ENCODE results near the gene CHCHD3.

DNA sequence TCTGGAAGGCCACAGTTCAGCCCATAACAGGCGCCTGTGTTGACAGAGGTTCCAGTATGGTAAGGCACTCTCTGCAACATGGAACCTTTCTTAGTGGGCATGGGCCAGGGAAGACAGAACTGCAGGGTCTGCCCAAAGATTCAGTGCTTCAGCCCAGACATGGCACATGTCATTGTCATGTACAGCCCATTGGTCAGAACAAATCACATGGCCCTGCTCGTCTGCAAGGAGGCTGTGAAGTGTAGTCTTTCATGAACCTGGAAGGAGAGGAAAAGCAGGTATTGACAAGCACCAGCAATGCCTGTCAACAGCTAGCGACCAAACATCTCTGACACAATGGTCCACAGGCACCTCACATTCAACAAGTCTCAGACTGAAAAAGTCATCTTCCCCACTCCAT is 30.4 kb upstream of the CHCHD3 start:
- TF ChIP-seq, protein P1, sequence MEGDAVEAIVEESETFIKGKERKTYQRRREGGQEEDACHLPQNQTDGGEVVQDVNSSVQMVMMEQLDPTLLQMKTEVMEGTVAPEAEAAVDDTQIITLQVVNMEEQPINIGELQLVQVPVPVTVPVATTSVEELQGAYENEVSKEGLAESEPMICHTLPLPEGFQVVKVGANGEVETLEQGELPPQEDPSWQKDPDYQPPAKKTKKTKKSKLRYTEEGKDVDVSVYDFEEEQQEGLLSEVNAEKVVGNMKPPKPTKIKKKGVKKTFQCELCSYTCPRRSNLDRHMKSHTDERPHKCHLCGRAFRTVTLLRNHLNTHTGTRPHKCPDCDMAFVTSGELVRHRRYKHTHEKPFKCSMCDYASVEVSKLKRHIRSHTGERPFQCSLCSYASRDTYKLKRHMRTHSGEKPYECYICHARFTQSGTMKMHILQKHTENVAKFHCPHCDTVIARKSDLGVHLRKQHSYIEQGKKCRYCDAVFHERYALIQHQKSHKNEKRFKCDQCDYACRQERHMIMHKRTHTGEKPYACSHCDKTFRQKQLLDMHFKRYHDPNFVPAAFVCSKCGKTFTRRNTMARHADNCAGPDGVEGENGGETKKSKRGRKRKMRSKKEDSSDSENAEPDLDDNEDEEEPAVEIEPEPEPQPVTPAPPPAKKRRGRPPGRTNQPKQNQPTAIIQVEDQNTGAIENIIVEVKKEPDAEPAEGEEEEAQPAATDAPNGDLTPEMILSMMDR (conservative IDR thresholded peaks at IDR 0.05; ENCODE audit: low read depth, low read length): no peak
- TF ChIP-seq POLR2A (IDR thresholded peaks at IDR 0.05; ENCODE audit: low read depth, low read length): no peak
- TF ChIP-seq RAD21 (IDR thresholded peaks at IDR 0.05; ENCODE audit: low read length): no peak
- no peak for TF ChIP-seq MXI1 (IDR thresholded peaks at IDR 0.05; ENCODE audit: borderline replicate concordance, low read depth, low read length)
- no peak for TF ChIP-seq MAZ (IDR thresholded peaks at IDR 0.05; ENCODE audit: borderline replicate concordance, low read depth, low read length)
- TF ChIP-seq CEBPB (IDR thresholded peaks at IDR 0.05; ENCODE audit: low read depth, low read length): no peak
- no peak for TF ChIP-seq RCOR1 (IDR thresholded peaks at IDR 0.05; ENCODE audit: insufficient replicate concordance, low read length)
- TF ChIP-seq BHLHE40 (IDR thresholded peaks at IDR 0.05; ENCODE audit: low read depth, low read length): no peak
